Measurements from ENCODE around the gene TBC1D10A. TPM values are rescaled to one million over a fixed set of nuclear protein-coding genes. Genes with fewer than 3 reads are reported as not detected.
A peak's percentile ranks its signal among the peaks of the same experiment; 100 is the strongest.

Gene TBC1D10A
- total RNA-seq, 1 donor from 2014 or later, result 12.6 TPM

- Mint-ChIP-seq H3K36me3 (ENCODE audit: unreplicated experiment) (peaks cover 13% of the 10 kb centered on the region), H3K9me3 (ENCODE audit: unreplicated experiment) (no peaks in the 10 kb centered on the region), H3K27me3 (ENCODE audit: unreplicated experiment) (no peaks in the 10 kb centered on the region), H3K27ac (ENCODE audit: unreplicated experiment) (peak within 1 kb of the TSS; percentile 81), H3K4me3 (ENCODE audit: unreplicated experiment) (peak within 1 kb of the TSS; percentile 73), H3K4me1 (ENCODE audit: unreplicated experiment) (peaks cover 31% of the 10 kb centered on the region)
- peak; percentile 99 for DNase-seq (ENCODE audit: extremely low spot score, unreplicated experiment)
- TF ChIP-seq CTCF (IDR thresholded peaks at IDR 0.05), result no peak
Observed at GRCh38 chr22:30289141-30289979, 37.4 kb downstream of the TBC1D10A start, which contains the start of gene CASTOR1. TSS of gene CASTOR1 (minus strand) at chr22:30289505. CDS start at chr22:30289497, 8 bp downstream.

GRCh38 chr22:30288419-30289140 lies 38.2 kb downstream of the TBC1D10A start:
- H3K27me3 Mint-ChIP-seq (ENCODE audit: unreplicated experiment), result no peaks in the 10 kb centered on the region
- TF ChIP-seq CTCF (IDR thresholded peaks at IDR 0.05), result no peak
- no peak for DNase-seq (ENCODE audit: extremely low spot score, unreplicated experiment)
- peak overlapping the region; percentile 73 for H3K4me3 Mint-ChIP-seq (ENCODE audit: unreplicated experiment)
- H3K9me3 Mint-ChIP-seq (ENCODE audit: unreplicated experiment), result no peaks in the 10 kb centered on the region
- peak overlapping the region; percentile 81 for H3K27ac Mint-ChIP-seq (ENCODE audit: unreplicated experiment)
- H3K4me1 Mint-ChIP-seq (ENCODE audit: unreplicated experiment), result peaks cover 31% of the 10 kb centered on the region
- H3K36me3 Mint-ChIP-seq (ENCODE audit: unreplicated experiment), result peaks cover 14% of the 10 kb centered on the region

GRCh38 chr22:30287648-30288418 lies 38.9 kb downstream of the TBC1D10A start:
- Mint-ChIP-seq H3K36me3 (ENCODE audit: unreplicated experiment) (peaks cover 13% of the 10 kb centered on the region), H3K9me3 (ENCODE audit: unreplicated experiment) (no peaks in the 10 kb centered on the region), H3K4me3 (ENCODE audit: unreplicated experiment) (peak overlapping the region; percentile 73), H3K27me3 (ENCODE audit: unreplicated experiment) (no peaks in the 10 kb centered on the region), H3K27ac (ENCODE audit: unreplicated experiment) (peak overlapping the region; percentile 81), H3K4me1 (ENCODE audit: unreplicated experiment) (peaks cover 31% of the 10 kb centered on the region)
- TF ChIP-seq CTCF (IDR thresholded peaks at IDR 0.05), result peak; percentile 76
- DNase-seq (ENCODE audit: extremely low spot score, unreplicated experiment), result peak; percentile 95

GRCh38 chr22:30286813-30287647 lies 39.7 kb downstream of the TBC1D10A start:
- H3K4me3 Mint-ChIP-seq (ENCODE audit: unreplicated experiment), result no peak overlapping the region
- peak; percentile 90 for DNase-seq (ENCODE audit: extremely low spot score, unreplicated experiment)

More at GRCh38 chr22:30286813-30287647, 39.7 kb downstream of the TBC1D10A start:
- H3K9me3 Mint-ChIP-seq (ENCODE audit: unreplicated experiment), result no peaks in the 10 kb centered on the region
- no peaks in the 10 kb centered on the region for H3K27me3 Mint-ChIP-seq (ENCODE audit: unreplicated experiment)
- no peak overlapping the region for H3K27ac Mint-ChIP-seq (ENCODE audit: unreplicated experiment)
- H3K36me3 Mint-ChIP-seq (ENCODE audit: unreplicated experiment), result peaks cover 12% of the 10 kb centered on the region
- peaks cover 31% of the 10 kb centered on the region for H3K4me1 Mint-ChIP-seq (ENCODE audit: unreplicated experiment)
- TF ChIP-seq CTCF (IDR thresholded peaks at IDR 0.05), result peak; percentile 92

Data from osteocyte (in vitro differentiated cells).